DMS153 treated with DMSO at 0.1 percent for 48 hours (cell line): ENCODE data around the gene DMRT1.

Experiments
- DNase-seq: peaks from one replicate; lab custom pipeline; 2025; ENCODE audit not compliant: unreplicated experiment; lab: John Stamatoyannopoulos, UW

Gene DMRT1

DNA sequence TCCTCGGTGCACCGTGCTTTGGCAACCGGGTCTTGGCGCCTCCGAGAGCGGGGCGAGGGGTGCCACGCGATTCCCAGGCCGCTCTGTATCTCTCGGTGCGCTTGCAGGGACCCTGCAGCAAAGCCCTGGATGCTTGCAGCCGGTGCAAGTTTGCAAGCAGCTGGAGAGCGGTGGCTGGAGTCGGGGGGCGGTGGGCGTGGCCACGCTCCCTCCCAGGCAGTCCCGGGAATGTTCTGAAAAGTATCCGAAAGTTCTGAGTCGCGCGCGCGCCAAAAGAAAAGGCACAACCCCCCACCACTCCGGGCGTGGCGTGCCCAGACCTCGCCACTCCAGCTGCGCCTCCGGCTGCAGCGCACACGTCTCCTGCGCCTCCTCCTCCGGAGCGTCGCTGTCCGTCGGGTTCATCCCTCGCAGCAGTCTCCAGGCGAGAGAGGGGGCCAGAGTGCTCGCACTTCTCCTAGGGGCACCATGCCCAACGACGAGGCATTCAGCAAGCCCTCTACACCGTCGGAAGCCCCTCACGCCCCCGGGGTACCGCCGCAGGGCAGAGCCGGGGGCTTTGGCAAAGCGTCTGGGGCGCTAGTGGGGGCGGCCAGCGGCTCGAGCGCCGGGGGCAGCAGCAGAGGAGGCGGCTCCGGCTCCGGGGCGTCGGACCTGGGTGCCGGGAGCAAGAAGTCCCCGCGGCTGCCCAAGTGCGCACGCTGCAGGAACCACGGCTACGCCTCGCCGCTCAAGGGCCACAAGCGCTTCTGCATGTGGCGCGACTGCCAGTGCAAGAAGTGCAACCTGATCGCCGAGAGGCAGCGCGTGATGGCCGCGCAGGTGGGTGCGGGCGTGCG lies at the start of gene DMRT1:
TSS of gene DMRT1 (plus strand) at position 327 of the 839 bp plus-strand sequence. CDS start at position 469, 142 bp downstream.
- DNase-seq = no peak

DNA sequence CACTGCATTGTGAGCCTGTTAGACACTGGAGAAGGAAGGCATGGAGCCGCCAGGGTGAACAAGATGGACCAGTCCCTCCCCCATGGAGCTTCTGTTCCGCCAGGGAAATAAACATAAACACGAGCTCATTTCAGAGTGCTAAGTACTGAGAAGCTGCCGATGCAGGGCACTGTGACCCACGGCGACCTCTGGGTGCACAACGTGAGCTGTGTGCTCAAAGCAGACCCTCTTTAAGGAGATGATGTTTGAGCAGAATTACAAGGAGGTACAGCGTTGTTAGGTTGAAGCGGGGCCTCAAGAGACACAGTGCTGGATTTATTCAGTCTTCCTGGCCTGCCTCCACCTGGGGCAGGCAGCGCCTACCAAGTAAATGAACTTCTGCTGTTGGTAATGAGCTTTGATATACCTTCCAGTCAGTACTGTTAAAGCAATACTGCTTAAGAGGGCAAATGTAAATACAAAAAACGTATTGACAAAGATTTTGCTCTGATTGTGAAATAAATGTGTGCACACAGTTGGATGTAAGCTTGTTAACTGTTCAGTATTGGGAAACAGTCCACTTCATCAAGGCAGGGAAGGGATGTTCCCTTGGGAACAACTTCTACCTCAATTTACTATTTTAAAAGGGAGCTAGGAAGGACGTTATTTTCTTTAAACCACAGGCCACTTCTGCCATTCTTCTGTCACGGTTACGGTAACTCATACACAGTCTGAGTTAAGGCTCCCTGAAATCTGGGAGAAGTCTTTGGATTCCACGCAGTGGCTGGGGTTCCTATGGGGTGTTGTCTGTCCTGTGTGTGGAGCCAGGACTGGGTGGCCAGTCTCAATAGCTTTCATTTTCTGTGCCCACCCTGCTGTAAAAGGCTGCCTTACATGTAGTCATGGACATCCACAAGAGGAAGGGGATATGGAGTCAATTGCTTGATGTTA lies 48.9 kb upstream of the DMRT1 start:
- DNase-seq = no peak

DNA sequence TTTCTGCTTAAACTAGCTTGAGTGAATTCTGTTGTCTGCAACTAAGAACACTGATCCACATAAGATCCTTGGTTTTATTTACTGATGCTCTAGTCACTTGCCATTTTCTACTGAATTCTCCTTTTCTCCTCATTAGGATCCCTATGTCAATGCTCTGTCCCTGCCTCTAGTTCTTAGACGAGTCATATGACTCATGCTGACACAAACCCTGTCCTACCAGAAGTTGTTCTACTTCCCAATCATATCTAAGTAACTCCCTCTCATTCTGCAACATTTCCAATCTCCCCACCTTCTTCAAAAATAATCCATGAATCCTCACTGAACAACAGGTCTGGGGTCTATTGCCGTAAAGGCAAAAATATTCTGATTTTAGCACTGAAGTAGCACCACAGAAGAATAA lies 47.1 kb upstream of the DMRT1 start:
- DNase-seq = no peak

DNA sequence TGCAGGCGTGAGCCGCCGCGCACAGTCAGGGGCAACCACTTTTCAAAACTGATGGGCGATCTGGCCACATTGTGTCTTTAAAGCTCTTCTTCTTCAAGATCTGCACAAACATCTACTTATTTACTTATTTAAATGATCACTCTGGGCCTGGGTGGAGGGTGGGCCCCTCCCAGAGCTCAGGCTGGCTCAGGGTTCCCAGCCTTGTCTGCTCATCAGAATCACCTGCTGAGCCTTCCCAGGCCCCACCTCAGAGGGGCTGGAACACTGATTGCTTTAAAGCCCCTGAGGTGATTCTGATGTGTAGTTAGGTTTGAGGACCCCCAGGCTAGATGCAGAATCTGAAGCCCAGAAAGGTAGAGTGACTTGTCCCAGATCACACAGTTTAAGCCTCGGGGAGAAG lies 45.6 kb upstream of the DMRT1 start:
- no peak for DNase-seq

DNA sequence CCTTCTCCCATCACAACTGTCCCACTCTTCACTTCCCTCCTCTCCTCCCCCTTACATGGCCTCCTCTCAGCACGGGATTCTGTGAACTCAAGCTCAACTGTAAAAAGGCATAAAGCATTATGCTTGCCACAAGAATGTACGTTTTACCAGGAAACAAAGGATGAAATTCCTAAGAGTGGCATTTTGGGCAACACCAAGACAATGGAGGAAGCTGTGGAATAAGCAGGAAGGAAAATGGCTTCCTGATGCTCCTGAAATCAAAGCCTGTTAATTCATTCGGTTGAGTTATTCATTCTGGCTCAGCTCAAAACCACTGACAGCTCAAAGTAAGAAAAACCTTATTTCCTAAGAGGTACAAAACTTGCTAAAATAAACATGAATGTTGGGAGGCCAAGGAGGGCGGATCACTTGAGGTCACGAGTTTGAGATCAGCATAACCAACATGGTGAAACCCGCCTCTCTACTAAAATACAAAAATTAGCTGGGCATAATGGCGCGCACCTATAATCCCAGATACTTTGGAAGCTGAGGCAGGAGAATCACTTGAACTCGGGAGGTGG lies 40.8 kb upstream of the DMRT1 start:
- DNase-seq = no peak

DNA sequence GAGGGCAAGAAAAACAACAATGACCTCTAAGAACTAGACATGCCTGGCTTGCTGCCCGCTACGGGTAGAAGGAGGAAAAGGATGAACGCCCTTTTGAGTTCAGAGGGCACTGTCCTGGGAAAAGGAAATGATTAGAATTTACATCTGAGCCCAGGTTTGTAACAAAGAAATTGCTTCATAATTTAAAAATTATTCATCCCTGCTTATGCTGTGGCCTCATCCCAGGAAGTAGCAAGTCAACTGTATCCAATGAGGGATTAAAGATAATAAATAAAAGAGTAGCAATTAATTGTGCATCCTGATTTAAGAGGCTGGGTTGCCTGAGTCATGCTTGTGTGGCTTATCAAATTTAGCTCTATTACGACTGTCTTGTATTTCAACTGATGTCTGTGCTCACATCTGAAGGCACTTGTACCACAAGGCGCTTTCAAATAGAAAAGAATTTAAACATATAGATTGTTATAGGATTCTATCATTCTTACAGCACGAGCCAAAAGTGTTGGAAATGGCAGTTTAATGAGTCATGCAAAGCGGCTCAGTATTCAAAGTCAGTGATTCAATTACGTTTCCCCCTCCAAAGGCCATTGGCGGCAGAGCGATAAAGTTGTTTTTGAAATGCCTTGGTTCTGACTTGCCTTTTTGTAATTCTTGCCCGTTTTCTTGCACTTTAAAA lies 40.0 kb upstream of the DMRT1 start:
- no peak for DNase-seq

DNA sequence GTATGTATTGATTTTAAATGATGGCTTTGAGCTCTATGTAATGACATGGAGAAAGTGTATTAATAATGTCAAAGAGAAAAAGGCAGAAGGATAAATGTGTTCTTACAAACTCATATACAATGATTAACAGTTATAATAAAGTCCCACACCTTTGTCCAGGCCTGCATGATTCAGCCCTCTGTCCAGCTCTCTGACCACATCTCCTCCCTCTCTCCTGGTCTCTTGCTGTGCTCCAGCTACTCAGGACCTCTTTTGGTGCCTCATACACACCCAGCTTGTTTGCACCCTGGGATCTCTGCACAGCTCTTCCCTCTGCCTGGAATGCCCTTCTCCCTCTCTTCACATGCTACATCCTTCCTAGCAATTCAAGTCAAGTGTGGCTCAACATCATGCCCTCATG lies 37.5 kb upstream of the DMRT1 start:
- DNase-seq = no peak

DNA sequence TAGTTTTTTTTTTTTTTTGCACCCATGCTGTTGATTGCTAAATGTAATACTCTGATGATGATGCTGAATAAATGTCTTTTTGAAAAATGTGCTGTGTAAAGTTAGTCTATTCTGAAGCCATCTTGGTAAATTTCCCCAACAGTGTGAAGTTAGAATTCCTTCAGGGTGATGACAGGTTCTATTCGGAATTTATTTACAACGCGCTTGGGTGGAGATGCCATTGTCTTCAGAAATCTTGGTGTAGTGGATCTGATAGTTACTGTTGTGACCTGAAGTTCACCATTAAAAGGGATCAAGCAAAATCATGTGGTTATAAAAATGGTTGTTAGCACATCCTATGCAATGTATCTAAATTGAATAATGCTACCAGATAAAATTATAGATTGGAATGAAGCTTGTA lies 36.3 kb upstream of the DMRT1 start:
- no peak for DNase-seq

DNA sequence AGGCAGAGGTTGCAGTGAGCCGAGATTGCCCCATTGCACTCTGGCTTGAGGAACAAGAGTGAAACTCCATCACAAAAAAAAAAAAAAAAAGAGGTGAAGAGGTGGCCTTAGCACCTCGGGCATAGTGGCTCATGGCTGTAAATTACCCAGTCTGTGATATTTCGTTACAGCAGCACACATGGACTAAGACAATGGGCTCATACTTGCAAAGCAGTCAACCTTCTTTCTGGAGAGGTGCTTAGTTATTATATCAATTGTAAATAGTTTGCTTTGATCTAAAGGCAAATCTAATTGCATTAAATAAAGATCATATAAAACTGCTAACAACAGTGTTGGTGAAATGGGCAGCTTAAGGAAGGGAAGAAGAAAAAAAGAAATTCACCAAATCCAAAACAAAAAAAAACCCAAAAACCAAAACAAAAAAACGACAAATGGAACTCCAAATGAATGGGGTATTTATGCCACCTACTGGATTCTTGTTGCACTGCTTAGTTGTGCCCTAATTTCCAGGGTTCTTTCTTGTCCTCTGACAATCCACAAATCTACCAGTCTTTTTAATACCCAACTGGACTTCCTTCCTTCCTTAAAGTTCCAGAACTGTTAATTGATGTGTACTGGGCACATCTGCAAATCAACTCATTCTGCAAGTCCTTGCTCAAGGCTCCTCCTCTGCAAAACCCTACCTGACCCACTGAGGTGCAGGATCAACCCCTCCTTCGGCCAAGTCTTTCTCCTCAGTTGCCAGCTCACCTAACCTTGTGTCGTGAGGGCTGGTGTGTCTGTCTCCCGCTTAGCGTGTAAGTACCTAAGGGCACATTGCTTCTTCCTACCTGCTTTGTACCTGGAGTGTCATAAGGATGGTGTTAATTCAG lies 35.0 kb upstream of the DMRT1 start:
- DNase-seq = no peak

DNA sequence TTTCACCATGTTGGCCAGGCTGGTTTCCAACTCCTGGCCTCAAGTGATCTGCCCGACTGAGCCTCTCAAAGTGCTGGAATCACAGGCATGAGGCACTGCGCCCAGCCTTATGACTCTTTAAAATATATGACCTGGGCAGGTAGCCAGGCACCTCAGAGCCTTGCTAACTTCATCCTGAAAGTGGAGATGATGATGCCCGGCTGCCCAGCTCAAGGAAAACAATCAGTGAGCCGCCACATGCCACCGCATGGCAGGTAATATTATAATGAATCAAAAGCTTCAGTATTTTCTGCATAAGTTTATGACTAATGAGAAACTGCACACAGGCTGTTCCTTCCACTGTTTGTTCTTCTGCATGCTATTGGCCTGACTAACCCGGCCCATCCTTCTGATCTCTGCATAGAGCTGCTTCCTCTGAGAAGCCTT lies 30.4 kb upstream of the DMRT1 start:
- DNase-seq = no peak

DNA sequence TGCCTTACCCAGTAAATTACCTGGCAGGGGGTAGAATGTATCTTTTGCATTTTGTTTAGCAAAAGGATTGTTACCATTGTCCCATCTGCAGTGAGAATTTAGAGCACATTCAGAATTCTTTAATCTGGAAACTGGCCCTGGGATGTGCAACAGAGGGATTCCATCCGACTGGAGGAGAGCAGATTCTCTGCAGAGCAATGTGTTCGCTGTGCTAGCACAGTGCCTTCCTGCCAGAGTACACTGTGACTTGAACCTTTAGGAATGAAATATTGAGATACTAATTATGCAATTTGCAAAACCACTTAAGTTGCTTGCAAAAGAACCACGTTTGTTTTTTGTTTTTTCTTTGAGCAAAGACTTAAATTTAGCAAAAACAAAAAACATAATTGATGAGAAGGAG lies 22.5 kb upstream of the DMRT1 start:
- no peak for DNase-seq

DNA sequence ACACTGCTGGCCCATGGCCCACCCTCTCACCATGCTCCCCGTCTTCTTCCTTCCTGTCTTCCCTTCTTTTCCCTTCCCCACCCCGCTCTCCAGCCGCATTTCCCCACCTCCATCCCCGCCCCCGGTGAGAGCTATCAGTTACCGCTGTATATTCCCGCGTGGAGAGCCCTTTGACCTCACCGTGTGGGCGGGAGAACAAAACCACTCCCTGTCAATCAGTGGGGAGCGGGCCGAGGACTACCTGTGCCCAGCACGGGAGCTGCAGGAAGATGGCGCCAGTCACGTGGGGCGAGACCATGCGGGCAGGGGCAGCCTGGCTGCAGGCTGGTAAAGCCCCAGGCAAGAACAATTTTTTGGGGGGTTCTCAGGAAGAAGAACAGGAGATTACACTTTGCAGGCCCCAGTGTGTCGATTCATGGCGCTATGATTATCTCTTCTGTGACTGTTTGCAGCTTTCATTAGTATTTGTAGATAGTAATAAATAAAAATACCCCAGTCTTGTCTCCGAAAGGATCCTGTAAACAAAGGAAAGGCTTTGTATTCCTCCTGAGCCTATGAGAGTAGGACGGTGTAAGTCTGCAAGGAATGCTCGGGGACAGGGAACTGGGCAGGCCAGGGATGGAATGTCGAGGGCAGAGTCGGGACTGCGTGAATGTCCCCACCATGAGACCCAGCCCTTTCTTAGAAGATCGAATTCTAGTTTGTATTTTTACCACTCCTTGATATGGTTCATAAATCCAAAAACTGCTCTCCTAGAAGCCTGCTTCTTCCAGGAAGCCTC lies 14.8 kb upstream of the DMRT1 start:
- DNase-seq = no peak

DNA sequence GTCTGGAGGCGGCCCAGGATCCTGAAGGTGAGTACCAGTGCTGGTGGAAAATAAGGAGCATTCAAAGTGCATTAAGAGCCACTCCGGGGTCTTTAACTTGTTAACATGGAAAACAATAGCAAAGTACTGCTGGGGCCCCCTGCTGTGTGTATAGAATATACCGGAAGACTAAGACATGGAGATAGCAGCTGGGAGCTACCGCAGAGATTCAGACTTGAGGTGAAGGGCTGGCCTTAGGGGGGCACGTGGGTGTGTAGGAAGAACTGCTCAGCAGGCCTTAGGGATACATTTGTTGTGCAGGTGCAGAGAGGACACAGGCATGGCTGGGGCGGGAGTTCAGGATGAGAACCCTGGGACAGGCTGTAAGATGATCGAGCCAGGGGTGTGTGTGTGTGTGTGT lies 1.2 kb upstream of the DMRT1 start:
- DNase-seq = no peak

DNA sequence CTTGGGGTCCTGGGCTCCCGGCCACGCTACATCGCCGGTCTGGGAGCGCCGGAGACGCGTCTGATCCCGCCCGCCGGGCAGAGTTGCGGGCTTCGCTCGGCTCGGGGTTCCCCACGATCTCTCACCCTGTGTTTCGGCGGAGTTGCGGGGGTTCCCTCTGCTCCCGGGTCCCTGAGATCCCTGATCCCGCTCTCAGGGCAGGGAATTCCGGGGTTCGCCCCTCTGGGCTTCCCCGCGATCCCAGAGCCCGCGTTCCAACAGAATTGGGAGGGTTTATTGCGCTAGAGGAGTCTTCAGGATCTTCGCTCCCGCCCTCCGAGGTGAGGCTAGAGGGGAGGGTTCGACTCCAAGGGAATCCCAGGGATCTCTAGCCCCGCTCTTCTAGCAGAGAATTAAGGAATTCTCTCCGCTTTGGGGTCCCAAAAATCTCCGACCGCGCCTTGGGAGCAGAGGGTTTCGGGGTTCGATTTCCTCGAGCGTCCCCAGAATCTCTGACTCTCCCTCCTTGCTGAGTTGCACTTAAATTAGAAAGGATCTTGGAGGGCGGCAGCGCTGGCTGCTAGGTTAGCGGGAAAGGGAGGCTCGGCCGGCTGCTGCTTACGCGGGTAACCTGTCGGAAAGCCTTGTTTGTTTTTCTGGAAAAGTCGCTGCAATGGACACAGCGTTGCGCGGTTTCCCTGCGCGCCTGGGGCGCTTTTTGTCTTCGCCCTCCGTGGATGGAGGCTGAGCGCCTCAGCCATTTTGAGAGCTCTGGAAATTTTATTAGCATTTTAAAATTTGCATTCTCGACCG lies 1.3 kb downstream of the DMRT1 start:
- no peak for DNase-seq

DNA sequence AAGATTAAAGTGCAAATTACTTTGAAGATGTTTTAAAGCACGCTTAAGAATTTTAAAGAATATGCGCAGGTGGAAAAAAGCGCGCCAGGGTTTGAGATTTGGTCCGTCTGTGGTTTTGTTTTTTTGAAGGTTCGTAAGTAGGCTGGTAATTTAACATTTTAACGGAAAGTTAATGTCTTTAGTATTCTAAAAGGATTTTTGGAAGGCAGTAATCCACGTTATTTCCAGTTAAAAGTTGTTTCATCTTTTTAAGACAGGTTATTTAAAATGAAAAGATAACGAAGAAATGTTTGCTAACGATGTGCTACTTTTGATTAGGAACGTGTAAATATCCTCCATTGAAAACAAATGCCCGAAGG lies 1.9 kb downstream of the DMRT1 start:
- no peak for DNase-seq

DNA sequence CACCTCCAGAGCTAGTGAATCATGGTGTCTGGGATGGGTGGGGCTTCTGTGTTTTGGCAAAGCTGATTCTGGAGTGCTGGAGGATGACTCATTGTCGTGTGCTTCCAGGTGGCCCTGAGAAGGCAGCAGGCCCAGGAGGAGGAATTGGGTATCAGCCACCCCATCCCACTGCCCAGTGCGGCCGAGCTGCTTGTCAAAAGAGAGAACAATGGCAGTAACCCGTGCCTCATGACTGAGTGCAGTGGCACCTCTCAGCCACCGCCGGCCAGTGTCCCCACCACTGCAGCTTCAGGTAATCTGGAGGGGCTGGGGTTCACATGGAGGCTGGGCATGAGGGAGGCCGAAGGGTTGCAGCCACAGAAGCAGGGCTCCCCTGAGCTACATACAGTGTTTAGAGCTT lies 5.4 kb downstream of the DMRT1 start:
- DNase-seq = no peak

DNA sequence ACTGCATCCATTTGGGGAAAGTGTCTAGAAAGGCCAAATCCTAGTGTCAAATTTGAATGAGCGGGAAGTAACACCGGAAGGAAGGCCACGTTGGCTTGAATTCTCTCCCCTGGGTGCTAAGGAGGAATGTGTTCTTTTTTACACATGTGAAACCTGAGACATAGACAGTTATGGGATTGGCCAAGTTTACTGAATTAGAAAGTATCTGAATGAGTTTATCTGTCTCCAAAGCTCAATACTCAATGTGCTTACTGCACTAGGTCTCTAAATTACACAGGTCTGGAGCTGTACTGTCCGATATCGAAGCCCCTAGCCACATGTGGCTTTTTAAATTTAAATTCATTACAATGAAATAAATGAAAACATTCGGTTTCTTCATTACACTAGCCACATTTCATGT lies 6.0 kb downstream of the DMRT1 start:
- DNase-seq = no peak

DNA sequence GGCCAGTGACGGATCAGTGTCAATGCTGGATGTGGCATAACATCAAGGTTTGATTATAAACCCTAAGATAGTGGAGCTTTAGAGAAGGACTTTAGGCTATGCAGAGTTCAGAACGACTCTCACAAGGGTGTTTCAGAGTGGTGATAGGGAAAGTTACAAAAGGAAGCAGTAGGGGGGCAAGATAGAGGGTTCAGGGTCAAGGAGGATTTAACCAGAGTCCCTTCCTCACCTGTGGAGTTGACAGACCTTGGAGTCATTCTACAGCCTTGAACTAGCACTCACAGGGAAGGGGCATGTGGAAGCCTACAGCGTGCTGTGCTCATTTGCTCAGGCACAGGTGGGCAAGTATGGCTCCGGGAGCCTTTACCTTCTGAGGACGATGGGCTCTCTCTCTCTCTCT lies 7.9 kb downstream of the DMRT1 start:
- no peak for DNase-seq

DNA sequence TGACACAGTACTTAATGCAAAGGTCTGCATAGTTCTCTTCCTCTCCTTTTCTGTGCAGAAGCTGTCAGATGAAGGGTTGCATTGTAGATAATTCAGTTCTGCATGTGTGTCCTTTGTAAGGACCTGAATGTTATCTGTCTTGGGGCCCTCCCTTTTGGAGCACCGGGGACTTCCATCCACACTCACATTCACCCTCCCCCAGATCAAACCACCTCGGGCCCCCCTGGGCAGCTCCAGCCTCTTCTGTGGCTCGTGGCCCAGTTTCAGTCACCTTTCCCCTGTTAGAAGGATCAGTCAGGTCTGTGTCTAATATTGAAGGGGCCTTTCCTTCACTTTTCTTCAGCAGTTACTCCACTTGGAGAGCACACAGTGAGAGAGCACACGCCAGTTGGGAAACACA lies 11.0 kb downstream of the DMRT1 start:
- no peak for DNase-seq
